ENCODE data around the gene MFN2. TPM values are rescaled to one million over a fixed set of nuclear protein-coding genes. Genes with fewer than 3 reads are reported as not detected.

The MFN2 gene
- total and polyA plus RNA-seq, 8 donors: 31.2 to 68.0 (median 48.7) TPM

GRCh38 chr1:11977625-11978024 lies 2.6 kb upstream of the MFN2 start:
- H3K36me3 ChIP-seq: peaks cover 12 to 50% (median 41%) of the 10 kb centered on the region in 4 donors

GRCh38 chr1:11978301-11978700 lies 1.9 kb upstream of the MFN2 start:
- TF ChIP-seq POLR2AphosphoS5 (IDR thresholded peaks at IDR 0.05) (no peak), CTCF (IDR thresholded peaks at IDR 0.05) (no peak), EP300 (IDR thresholded peaks at IDR 0.05) (no peak), POLR2A (IDR thresholded peaks at IDR 0.05) (no peak)
- no peaks in the 10 kb centered on the region for H3K27me3 ChIP-seq
- peaks cover 32 to 44% (median 40%) of the 10 kb centered on the region in 4 donors for H3K4me1 ChIP-seq
- no peak overlapping the region for H3K4me3 ChIP-seq
- intact Hi-C loops (cut with DNase I; ENCODE audit: low total_unique reads): loop anchor here (10.0 kb wide), 1 partner anchor 64 kb away; no protein-coding TSS in a partner anchor
- DNase-seq: no peak
- H3K9me3 ChIP-seq: no peaks in the 10 kb centered on the region
- H3K27ac ChIP-seq: peak overlapping the region in 1 of 5 donors; percentile 100
- H3K36me3 ChIP-seq: peaks cover 12 to 50% (median 41%) of the 10 kb centered on the region in 4 donors
- 79 to 90% (median 84%) methylated on average over 8 of the region's 8 CpGs for WGBS, 5 donors

More at GRCh38 chr1:11977625-11978024, 2.6 kb upstream of the MFN2 start:
- no peak for TF ChIP-seq POLR2AphosphoS5 (IDR thresholded peaks at IDR 0.05)
- TF ChIP-seq POLR2A (IDR thresholded peaks at IDR 0.05): no peak
- no peak for TF ChIP-seq CTCF (IDR thresholded peaks at IDR 0.05)
- TF ChIP-seq EP300 (IDR thresholded peaks at IDR 0.05): no peak
- DNase-seq: no peak
- no peak overlapping the region for H3K4me3 ChIP-seq
- peaks cover 26 to 37% (median 33%) of the 10 kb centered on the region in 4 donors for H3K4me1 ChIP-seq
- intact Hi-C loops (cut with DNase I; ENCODE audit: low total_unique reads): loop anchor here (10.0 kb wide), 1 partner anchor 63 kb away; no protein-coding TSS in a partner anchor
- 41 to 69% (median 54%) methylated on average over 3 of the region's 3 CpGs for WGBS, 5 donors
- H3K9me3 ChIP-seq: no peaks in the 10 kb centered on the region
- no peak overlapping the region for H3K27ac ChIP-seq
- H3K27me3 ChIP-seq: no peaks in the 10 kb centered on the region

GRCh38 chr1:11979028-11979850 lies 1.0 kb upstream of the MFN2 start:
- no peak for TF ChIP-seq CTCF (IDR thresholded peaks at IDR 0.05)
- no peak for TF ChIP-seq EP300 (IDR thresholded peaks at IDR 0.05)
- TF ChIP-seq POLR2AphosphoS5 (IDR thresholded peaks at IDR 0.05): no peak
- TF ChIP-seq POLR2A (IDR thresholded peaks at IDR 0.05): no peak
- Histone ChIP-seq H3K36me3 (peaks cover 13 to 49% (median 41%) of the 10 kb centered on the region in 4 donors), H3K4me3 (peak overlapping the region; percentile 80 to 100 (median 96)), H3K27ac (peak overlapping the region; percentile 81 to 100 (median 96)), H3K9me3 (no peaks in the 10 kb centered on the region), H3K27me3 (no peaks in the 10 kb centered on the region), H3K4me1 (peaks cover 41 to 53% (median 49%) of the 10 kb centered on the region in 4 donors)
- intact Hi-C loops (cut with DNase I; ENCODE audit: low total_unique reads): loop anchor here (10.0 kb wide), 1 partner anchor 64 kb away; no protein-coding TSS in a partner anchor
- DNase-seq: peak in 1 of 2 donors; percentile 32
- 46 to 51% (median 51%) methylated on average over 28 to 29 of the region's 29 CpGs for WGBS, 5 donors

- no peak for DNase-seq
- peak overlapping the region; percentile 81 to 100 (median 96) for H3K27ac ChIP-seq
- H3K36me3 ChIP-seq: peaks cover 16 to 48% (median 39%) of the 10 kb centered on the region in 4 donors
- no peaks in the 10 kb centered on the region for H3K9me3 ChIP-seq
- intact Hi-C loops (cut with DNase I; ENCODE audit: low total_unique reads): no loop called here
- peaks cover 50 to 67% (median 61%) of the 10 kb centered on the region in 4 donors for H3K4me1 ChIP-seq
- H3K4me3 ChIP-seq: peak overlapping the region; percentile 80 to 100 (median 96)
- TF ChIP-seq EP300 (IDR thresholded peaks at IDR 0.05) (no peak), POLR2A (IDR thresholded peaks at IDR 0.05) (no peak), CTCF (IDR thresholded peaks at IDR 0.05) (no peak), POLR2AphosphoS5 (IDR thresholded peaks at IDR 0.05) (no peak)
- 0 to 1% (median 0%) methylated on average over 12 of the region's 12 CpGs for WGBS, 5 donors
- no peaks in the 10 kb centered on the region for H3K27me3 ChIP-seq
Observed at GRCh38 chr1:11980676-11980972, 380 bp downstream of the MFN2 start.
